ENCODE results near the gene IGSF21.

The IGSF21 gene

GRCh38 chr1:18297896-18298648, 190.5 kb downstream of the IGSF21 start:
- no peaks in the 10 kb centered on the region; the same call in 1 of the 2 replicates for H3K4me1 ChIP-seq
- no peak overlapping the region for H3K4me3 ChIP-seq
- in situ Hi-C loops (cut with MboI; ENCODE audit: low sequenced_read_pairs) = no loop called here
- no peak for DNase-seq (ENCODE audit: low spot score in 2 of 2)
- H3K27me3 ChIP-seq (ENCODE audit: low read depth) = no peaks in the 10 kb centered on the region
- no peaks in the 10 kb centered on the region for H3K9me3 ChIP-seq
- H3K36me3 ChIP-seq (replicated peaks) = no peaks in the 10 kb centered on the region

GRCh38 chr1:18299441-18300338, 192.1 kb downstream of the IGSF21 start:
- Histone ChIP-seq H3K4me3 (no peak overlapping the region), H3K4me1 (no peaks in the 10 kb centered on the region), H3K36me3 (replicated peaks) (no peaks in the 10 kb centered on the region), H3K9me3 (no peaks in the 10 kb centered on the region), H3K27me3 (ENCODE audit: low read depth) (no peaks in the 10 kb centered on the region)
- in situ Hi-C loops (cut with MboI; ENCODE audit: low sequenced_read_pairs) = no loop called here
- DNase-seq (ENCODE audit: low spot score in 2 of 2) = peak in 1 of 2 experiments; percentile 42

- H3K4me1 ChIP-seq = no peaks in the 10 kb centered on the region
- in situ Hi-C loops (cut with MboI; ENCODE audit: low sequenced_read_pairs) = no loop called here
- H3K27me3 ChIP-seq (ENCODE audit: low read depth) = 0 out of 2 replicates have a peak, but pooled peaks cover under 1% of the 10 kb centered on the region
- no peak overlapping the region for H3K4me3 ChIP-seq
- H3K9me3 ChIP-seq = no peaks in the 10 kb centered on the region
- no peak for DNase-seq (ENCODE audit: low spot score in 2 of 2)
- H3K36me3 ChIP-seq (replicated peaks) = no peaks in the 10 kb centered on the region
Observed at GRCh38 chr1:18300376-18300775, 192.8 kb downstream of the IGSF21 start.

DNA sequence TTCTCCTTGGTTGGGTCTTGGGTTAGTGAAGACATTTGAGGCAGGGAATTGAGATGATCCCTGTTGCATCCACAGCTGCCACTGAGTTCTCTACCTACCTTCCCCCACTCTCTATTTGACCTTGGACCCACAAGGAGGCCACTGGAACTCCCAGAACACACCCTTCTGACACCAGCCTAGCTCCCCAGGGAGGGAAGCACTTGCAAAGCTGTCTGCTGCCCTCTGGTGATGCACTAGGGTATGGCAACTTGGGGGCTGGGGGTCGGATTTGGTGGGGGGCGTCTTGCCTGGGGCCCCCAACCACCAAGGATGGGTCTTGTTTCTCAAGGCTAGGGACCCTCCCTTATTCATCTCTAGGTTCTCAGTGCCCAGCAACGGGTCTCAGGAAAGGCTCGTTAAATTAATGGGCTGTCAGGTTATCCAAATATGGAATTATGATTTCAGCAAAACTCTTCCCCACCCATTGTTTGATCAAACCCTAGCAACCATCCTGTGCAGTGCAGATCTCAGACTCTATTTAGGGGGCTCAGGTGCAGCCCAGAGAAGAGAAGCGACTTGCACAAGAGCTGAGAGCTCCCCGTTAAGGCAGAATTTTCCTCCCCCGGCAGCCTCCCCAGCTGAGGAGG, 195.3 kb downstream of the IGSF21 start:
- no peaks in the 10 kb centered on the region for H3K4me1 ChIP-seq
- H3K36me3 ChIP-seq (replicated peaks) = no peaks in the 10 kb centered on the region
- H3K27me3 ChIP-seq (ENCODE audit: low read depth) = 0 out of 2 replicates have a peak, but pooled peaks cover 4% of the 10 kb centered on the region
- peak in 1 of 2 experiments; percentile 55 for DNase-seq (ENCODE audit: low spot score in 2 of 2)
- H3K9me3 ChIP-seq = no peaks in the 10 kb centered on the region
- no peak overlapping the region for H3K4me3 ChIP-seq
- in situ Hi-C loops (cut with MboI; ENCODE audit: low sequenced_read_pairs) = no loop called here

GRCh38 chr1:18304151-18304869, 196.7 kb downstream of the IGSF21 start:
- in situ Hi-C loops (cut with MboI; ENCODE audit: low sequenced_read_pairs) = no loop called here
- 0 out of 2 replicates have a peak, but pooled peaks cover 4% of the 10 kb centered on the region for H3K27me3 ChIP-seq (ENCODE audit: low read depth)
- no peak overlapping the region for H3K4me3 ChIP-seq
- H3K36me3 ChIP-seq (replicated peaks) = no peaks in the 10 kb centered on the region
- DNase-seq (ENCODE audit: low spot score in 2 of 2) = no peak
- H3K4me1 ChIP-seq = no peaks in the 10 kb centered on the region
- H3K9me3 ChIP-seq = no peaks in the 10 kb centered on the region

DNA sequence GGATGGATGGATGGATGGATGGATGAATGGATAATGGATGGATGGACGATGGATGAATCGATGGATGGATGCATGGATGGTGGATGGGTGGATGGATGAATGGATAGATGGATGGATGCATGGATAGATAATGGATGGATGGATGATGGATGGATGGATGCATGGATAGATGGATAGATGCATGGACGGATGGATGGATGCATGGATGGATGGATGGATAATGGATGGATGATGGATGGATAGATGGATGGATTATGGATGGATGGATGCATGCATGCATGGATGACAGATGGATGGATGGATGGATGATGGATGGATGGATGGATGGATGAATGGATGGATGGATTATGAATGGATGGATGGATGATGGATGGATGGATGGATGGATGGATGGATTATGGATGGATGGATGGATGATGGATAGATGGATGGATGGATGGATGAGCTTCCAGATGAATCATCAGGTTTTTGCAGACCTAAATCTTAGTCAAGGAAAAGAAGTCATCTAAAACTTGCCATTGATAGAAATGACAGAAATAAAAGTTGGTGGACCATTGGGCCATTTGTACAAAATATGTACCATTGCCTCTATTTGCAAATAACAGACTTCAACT, 197.7 kb downstream of the IGSF21 start:
- Histone ChIP-seq H3K4me3 (no peak overlapping the region), H3K9me3 (no peaks in the 10 kb centered on the region), H3K27me3 (ENCODE audit: low read depth) (0 out of 2 replicates have a peak, but pooled peaks cover 4% of the 10 kb centered on the region), H3K4me1 (no peaks in the 10 kb centered on the region), H3K36me3 (replicated peaks) (no peaks in the 10 kb centered on the region)
- no peak for DNase-seq (ENCODE audit: low spot score in 2 of 2)
- in situ Hi-C loops (cut with MboI; ENCODE audit: low sequenced_read_pairs) = no loop called here

- Histone ChIP-seq H3K9me3 (no peaks in the 10 kb centered on the region), H3K4me3 (no peak overlapping the region), H3K36me3 (replicated peaks) (no peaks in the 10 kb centered on the region), H3K4me1 (no peaks in the 10 kb centered on the region), H3K27me3 (ENCODE audit: low read depth) (0 out of 2 replicates have a peak, but pooled peaks cover 4% of the 10 kb centered on the region)
- no peak for DNase-seq (ENCODE audit: low spot score in 2 of 2)
- in situ Hi-C loops (cut with MboI; ENCODE audit: low sequenced_read_pairs) = no loop called here
Observed at GRCh38 chr1:18307329-18307898, 199.8 kb downstream of the IGSF21 start.

DNA sequence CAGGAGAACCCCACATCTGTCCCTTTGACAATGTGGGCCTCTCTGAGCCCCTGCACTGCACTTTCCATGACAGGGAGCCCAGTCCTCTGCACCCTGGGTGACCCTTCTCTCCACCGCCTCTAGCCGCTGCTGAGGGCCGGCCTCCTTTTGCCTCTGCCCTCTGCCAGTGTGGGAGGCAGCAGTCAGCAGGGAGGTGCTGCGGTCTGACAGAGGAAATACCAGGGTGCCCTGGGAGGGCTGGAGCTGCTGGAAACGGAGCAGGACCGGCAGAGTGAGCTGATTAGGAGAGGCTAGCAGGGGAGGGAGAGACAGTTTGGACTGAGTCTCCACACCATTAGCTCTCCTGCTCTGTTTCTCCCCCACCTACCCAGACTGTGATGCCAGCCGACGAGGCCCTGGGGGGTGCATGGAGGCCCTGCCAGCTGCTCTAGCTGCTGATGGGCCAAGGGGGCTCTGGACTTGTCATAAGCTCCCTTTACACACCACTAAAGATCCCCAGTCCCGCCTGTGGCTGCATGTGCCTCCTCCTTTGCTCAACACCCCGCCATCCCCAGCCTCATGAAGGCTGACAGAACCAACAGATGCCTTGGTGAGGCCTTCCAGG, 202.1 kb downstream of the IGSF21 start:
- H3K27me3 ChIP-seq (ENCODE audit: low read depth) = 0 out of 2 replicates have a peak, but pooled peaks cover 4% of the 10 kb centered on the region
- no peaks in the 10 kb centered on the region for H3K36me3 ChIP-seq (replicated peaks)
- DNase-seq (ENCODE audit: low spot score in 2 of 2) = no peak
- H3K4me1 ChIP-seq = no peaks in the 10 kb centered on the region
- H3K9me3 ChIP-seq = no peaks in the 10 kb centered on the region
- no peak overlapping the region for H3K4me3 ChIP-seq
- in situ Hi-C loops (cut with MboI; ENCODE audit: low sequenced_read_pairs) = no loop called here

DNA sequence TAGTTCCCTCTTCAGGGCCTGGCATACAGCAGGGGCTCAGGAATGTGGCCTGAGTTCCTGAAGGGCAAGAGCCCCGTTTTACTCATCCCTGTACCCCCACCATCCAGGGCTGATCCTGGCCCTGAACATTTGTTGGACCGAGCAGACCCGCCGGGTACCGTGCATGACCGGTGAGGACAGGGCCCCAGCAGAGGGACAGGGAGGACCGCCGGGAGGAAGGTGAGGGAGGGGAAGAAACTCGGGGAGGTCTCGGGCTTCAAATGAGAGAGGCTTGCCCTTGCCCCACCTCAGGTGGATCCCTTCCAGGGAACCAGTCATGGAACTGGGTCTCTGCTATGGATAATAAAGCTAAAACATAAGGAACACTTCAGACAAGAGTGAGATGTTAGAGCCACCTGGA, 205.4 kb downstream of the IGSF21 start:
- in situ Hi-C loops (cut with MboI; ENCODE audit: low sequenced_read_pairs) = no loop called here
- no peaks in the 10 kb centered on the region for H3K27me3 ChIP-seq (ENCODE audit: low read depth)
- no peak overlapping the region for H3K4me3 ChIP-seq
- no peaks in the 10 kb centered on the region for H3K36me3 ChIP-seq (replicated peaks)
- no peaks in the 10 kb centered on the region for H3K9me3 ChIP-seq
- no peak for DNase-seq (ENCODE audit: low spot score in 2 of 2)
- no peaks in the 10 kb centered on the region for H3K4me1 ChIP-seq

- DNase-seq (ENCODE audit: low spot score in 2 of 2) = no peak
- in situ Hi-C loops (cut with MboI; ENCODE audit: low sequenced_read_pairs) = no loop called here
- Histone ChIP-seq H3K9me3 (no peaks in the 10 kb centered on the region), H3K36me3 (replicated peaks) (no peaks in the 10 kb centered on the region), H3K4me1 (no peaks in the 10 kb centered on the region), H3K27me3 (ENCODE audit: low read depth) (no peaks in the 10 kb centered on the region), H3K4me3 (no peak overlapping the region)
Observed at GRCh38 chr1:18313523-18313922, 205.9 kb downstream of the IGSF21 start.

DNA sequence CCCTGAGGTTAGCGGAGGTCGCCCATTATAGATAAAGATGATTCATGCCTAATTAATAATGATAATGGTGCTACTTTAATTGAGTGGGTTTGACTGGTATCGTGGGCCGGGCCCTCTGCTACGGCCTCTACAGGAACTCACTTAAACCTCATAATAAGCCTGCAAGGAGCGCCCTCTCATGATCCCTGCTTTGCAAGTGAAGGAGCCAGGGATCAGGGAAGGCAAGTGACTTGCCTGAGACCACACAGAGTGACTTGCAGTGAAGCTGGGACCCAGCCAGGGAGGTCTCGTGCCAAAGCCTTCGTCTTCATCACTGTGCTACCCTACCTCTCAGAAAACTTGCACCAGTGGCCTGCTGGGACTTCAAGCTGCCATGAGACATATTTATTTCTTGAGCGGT, 206.8 kb downstream of the IGSF21 start:
- H3K9me3 ChIP-seq = no peaks in the 10 kb centered on the region
- no peak overlapping the region for H3K4me3 ChIP-seq
- no peaks in the 10 kb centered on the region for H3K27me3 ChIP-seq (ENCODE audit: low read depth)
- H3K4me1 ChIP-seq = no peaks in the 10 kb centered on the region
- in situ Hi-C loops (cut with MboI; ENCODE audit: low sequenced_read_pairs) = no loop called here
- H3K36me3 ChIP-seq (replicated peaks) = no peaks in the 10 kb centered on the region
- no peak for DNase-seq (ENCODE audit: low spot score in 2 of 2)

DNA sequence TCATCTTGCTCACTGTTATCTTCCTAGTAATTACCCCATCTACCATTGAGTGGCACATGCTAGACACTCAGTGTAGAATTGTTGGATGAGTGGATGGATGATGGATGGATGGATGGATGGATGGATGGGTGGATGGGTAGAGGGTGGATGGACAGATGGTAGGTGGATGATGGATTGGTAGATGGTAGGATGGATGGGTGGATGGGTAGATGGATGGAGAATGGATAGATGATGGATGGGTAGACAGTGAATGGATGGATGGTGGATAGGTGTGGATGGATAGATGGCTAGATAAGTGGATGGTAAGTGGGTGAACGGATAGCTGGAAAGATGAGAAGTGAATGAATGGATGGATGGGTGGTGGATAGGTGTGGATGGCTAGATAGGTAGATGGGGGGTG, 207.9 kb downstream of the IGSF21 start:
- no peak for DNase-seq (ENCODE audit: low spot score in 2 of 2)
- Histone ChIP-seq H3K4me1 (no peaks in the 10 kb centered on the region), H3K27me3 (ENCODE audit: low read depth) (no peaks in the 10 kb centered on the region), H3K4me3 (no peak overlapping the region), H3K9me3 (no peaks in the 10 kb centered on the region), H3K36me3 (replicated peaks) (no peaks in the 10 kb centered on the region)
- in situ Hi-C loops (cut with MboI; ENCODE audit: low sequenced_read_pairs) = no loop called here

Data from HAP-1 (cell line).